GM18858 (cell line): Measurements from ENCODE around the gene SCUBE2.

Source experiments
- ATAC-seq: cut with Tn5 transposase; IDR thresholded peaks from one replicate; pipeline ENCODE4 v1.9.1; 2021; ENCODE audit not compliant: unreplicated experiment

Gene SCUBE2

GRCh38 chr11:9047964-9048523 lies 43.4 kb downstream of the SCUBE2 start:
- no peak for ATAC-seq

GRCh38 chr11:9046481-9046880 lies 44.9 kb downstream of the SCUBE2 start:
- ATAC-seq = no peak

- no peak for ATAC-seq
Observed at GRCh38 chr11:9042488-9042887, 48.9 kb downstream of the SCUBE2 start.

GRCh38 chr11:9041747-9042146 lies 49.7 kb downstream of the SCUBE2 start:
- no peak for ATAC-seq

- no peak for ATAC-seq
Observed at GRCh38 chr11:9040410-9040809, 51.0 kb downstream of the SCUBE2 start.

GRCh38 chr11:9039863-9040262 lies 51.5 kb downstream of the SCUBE2 start:
- ATAC-seq = no peak

GRCh38 chr11:9039198-9039597 lies 52.2 kb downstream of the SCUBE2 start:
- ATAC-seq = no peak

- ATAC-seq = no peak
Observed at GRCh38 chr11:9038541-9038940, 52.9 kb downstream of the SCUBE2 start.

GRCh38 chr11:9037963-9038362 lies 53.4 kb downstream of the SCUBE2 start:
- ATAC-seq = no peak

- ATAC-seq = no peak
Observed at GRCh38 chr11:9037046-9037780, 54.2 kb downstream of the SCUBE2 start.

- ATAC-seq = no peak
Observed at GRCh38 chr11:9030601-9031000, 60.8 kb downstream of the SCUBE2 start.

GRCh38 chr11:9029422-9029821 lies 62.0 kb downstream of the SCUBE2 start:
- no peak for ATAC-seq

GRCh38 chr11:9028581-9028980 lies 62.8 kb downstream of the SCUBE2 start:
- no peak for ATAC-seq

GRCh38 chr11:9025101-9025850 lies 66.1 kb downstream of the SCUBE2 start:
- no peak for ATAC-seq

GRCh38 chr11:9022961-9023680 lies 68.3 kb downstream of the SCUBE2 start:
- ATAC-seq = no peak

- no peak for ATAC-seq
Observed at GRCh38 chr11:9020916-9021315, 70.5 kb downstream of the SCUBE2 start.

- no peak for ATAC-seq
Observed at GRCh38 chr11:9019861-9020260, 71.5 kb downstream of the SCUBE2 start.

- no peak for ATAC-seq
Observed at GRCh38 chr11:9017773-9018172, 73.6 kb downstream of the SCUBE2 start.

- ATAC-seq = no peak
Observed at GRCh38 chr11:9016916-9017642, 74.3 kb downstream of the SCUBE2 start.

- ATAC-seq = no peak
Observed at GRCh38 chr11:9015677-9016076, 75.7 kb downstream of the SCUBE2 start.

- no peak for ATAC-seq
Observed at GRCh38 chr11:9014826-9015225, 76.6 kb downstream of the SCUBE2 start.
